Breast epithelium (tissue), 4 donors: ENCODE results near the gene HECTD1. TPM values are rescaled to one million over a fixed set of nuclear protein-coding genes. Genes with fewer than 3 reads are reported as not detected.
"Not testable (repeated sequence)": the region's sequence is repeated elsewhere in the genome, so short reads cannot be mapped to it uniquely, and the experiment has no call there.

ENCODE experiments used
- DNase-seq, 2 donors: peaks; one replicate each; pipeline ENCODE4 v3.0.0-alpha.2; 2019; ENCODE audit warnings: low spot score in 2 of 2
- H3K27ac ChIP-seq, 2 donors: fragments of 200-600 bp; sonication (generic) in 1 of 2; one replicate each; pipeline ENCODE4 v1.5.1; 2016 to 2019; ENCODE audit warnings: mild to moderate bottlenecking in 1 of 2
- H3K27me3 ChIP-seq, 2 donors: fragments of 200-600 bp; sonication (generic) in 1 of 2; one replicate each; pipeline versions ENCODE4 v1.5.1 to v1.6.0; 2017 to 2019; ENCODE audit warnings: control low read depth in 1 of 2, mild to moderate bottlenecking in 1 of 2
- H3K36me3 ChIP-seq: fragments of 200-600 bp; one replicate; pipeline ENCODE4 v1.5.1; 2019
- H3K4me1 ChIP-seq, 2 donors: fragments of 200-600 bp; sonication (generic); one replicate each; pipeline ENCODE4 v1.5.1; 2016 to 2019; ENCODE audit warnings: control low read depth in 1 of 2
- H3K4me3 ChIP-seq, 3 donors: fragments of 200-600 bp; sonication (generic); 1 replicate in 2 of 3; 2 replicates in 1 of 3; pipeline ENCODE4 v1.5.1; 2016 to 2019; ENCODE audit warnings: mild to moderate bottlenecking in 3 of 3, moderate library complexity in 2 of 3
- H3K9me3 ChIP-seq, 2 donors: fragments of 200-600 bp; sonication (generic) in 1 of 2; one replicate each; pipeline ENCODE4 v1.5.1; 2016 to 2019; ENCODE audit warnings: control low read depth in 1 of 2
- CTCF ChIP-seq, 3 donors: fragments of 450-650 bp; IDR thresholded peaks; one replicate each; pipeline ENCODE4 v1.5.1; 2016 to 2017; ENCODE audit warnings: antibody characterized with exemption in 3 of 3, mild to moderate bottlenecking in 3 of 3, moderate library complexity in 3 of 3
- POLR2A ChIP-seq: fragments of 450-650 bp; IDR thresholded peaks from one replicate; pipeline ENCODE4 v1.6.1; 2016; ENCODE audit warnings: antibody characterized with exemption, mild to moderate bottlenecking, moderate library complexity
- POLR2AphosphoS5 ChIP-seq, 3 donors: sonication (generic); formaldehyde crosslinking; IDR thresholded peaks; one replicate each; pipeline ENCODE4 v1.6.1; 2017; ENCODE audit warnings: antibody characterized with exemption in 3 of 3
- intact Hi-C: fragments of 100-400 bp; cut with DNase I; formaldehyde crosslinking; loops from one replicate; pipeline ENCODE4 v1.15.1; 2023; ENCODE audit warnings: low total_unique reads
- total RNA-seq, 3 donors: library from RNA; depleted of rRNA; stranded (reverse); fragments of >200 nt; gene quantifications; one replicate each; pipeline ENCODE4 v1.1.0, GENCODE V29; 2016

HECTD1 gene
- total RNA-seq, 3 donors from 2014 or later, result 242 to 276 (median 252) TPM

DNA sequence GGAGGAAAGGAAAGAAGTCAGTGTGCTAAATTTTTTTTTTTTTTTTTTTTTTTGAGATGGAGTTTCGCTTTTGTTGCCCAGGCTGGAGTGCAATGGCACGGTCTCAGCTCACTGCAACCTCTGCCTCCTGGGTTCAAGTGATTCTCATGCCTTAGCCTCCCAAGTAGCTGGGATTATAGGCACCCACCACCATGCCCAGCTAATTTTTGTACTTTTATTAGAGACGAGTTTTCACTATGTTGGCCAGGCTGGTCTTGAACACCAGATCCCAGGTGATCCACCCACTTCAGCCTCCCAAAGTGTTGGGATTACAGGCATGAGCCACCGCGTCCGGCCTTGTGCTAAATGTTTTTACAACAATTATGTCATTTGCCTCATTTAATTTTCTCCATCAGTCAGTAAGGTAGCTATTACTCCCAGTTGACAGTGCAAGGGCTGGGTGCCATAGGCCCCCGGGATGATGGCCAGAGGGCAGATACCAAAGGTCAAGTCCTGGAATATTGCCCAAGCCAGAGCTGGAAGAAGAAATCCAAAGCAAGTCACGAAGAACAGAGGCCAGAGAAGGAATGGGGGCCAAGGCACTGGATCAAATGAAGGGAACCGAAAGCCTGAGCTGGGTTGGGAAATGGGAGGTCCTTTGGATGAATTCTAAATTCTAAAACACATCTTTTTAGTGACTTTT, 154.5 kb downstream of the HECTD1 start:
- H3K27me3 ChIP-seq, H3K27ac ChIP-seq, H3K4me3 ChIP-seq, H3K9me3 ChIP-seq, intact Hi-C loops, H3K36me3 ChIP-seq, H3K4me1 ChIP-seq, DNase-seq: not testable (repeated sequence)
- TF ChIP-seq POLR2AphosphoS5 (IDR thresholded peaks at IDR 0.05), result peak in 2 of 3 donors; percentile 62 to 77

- intact Hi-C loops, result no loop called here
- no peak overlapping the region for H3K27ac ChIP-seq
- no peak overlapping the region for H3K4me3 ChIP-seq
- H3K27me3 ChIP-seq, result no peaks in the 10 kb centered on the region
- H3K4me1 ChIP-seq, result no peaks in the 10 kb centered on the region
- no peak for DNase-seq
- TF ChIP-seq POLR2AphosphoS5 (IDR thresholded peaks at IDR 0.05), result no peak
- TF ChIP-seq CTCF (IDR thresholded peaks at IDR 0.05), result no peak
- TF ChIP-seq POLR2A, result no peak
- H3K36me3 ChIP-seq, result no peaks in the 10 kb centered on the region
- no peaks in the 10 kb centered on the region for H3K9me3 ChIP-seq
Observed at GRCh38 chr14:31051511-31051910, 156.1 kb downstream of the HECTD1 start.

- TF ChIP-seq CTCF (IDR thresholded peaks at IDR 0.05) (no peak), POLR2AphosphoS5 (IDR thresholded peaks at IDR 0.05) (no peak), POLR2A (no peak)
- Histone ChIP-seq H3K4me3 (no peak overlapping the region), H3K9me3 (no peaks in the 10 kb centered on the region)
Observed at GRCh38 chr14:31051023-31051422, 156.6 kb downstream of the HECTD1 start.

More at GRCh38 chr14:31051023-31051422, 156.6 kb downstream of the HECTD1 start:
- Histone ChIP-seq H3K27me3 (no peaks in the 10 kb centered on the region), H3K36me3 (no peaks in the 10 kb centered on the region), H3K4me1 (no peaks in the 10 kb centered on the region), H3K27ac (no peak overlapping the region)
- intact Hi-C loops, result no loop called here
- no peak for DNase-seq

Other genes starting within 250 kb of the HECTD1 start
- gene AP4S1, start 182.1 kb downstream of the HECTD1 start, total RNA-seq, result 10 to 100 TPM in 1 of 3 donors, 1 to 10 TPM in 2; 4.5 to 11.1 (median 5.2) TPM
- gene STRN3, start 181.4 kb downstream of the HECTD1 start, total RNA-seq, result 10 to 100 TPM; 43.5 to 60.7 (median 43.6) TPM
- 10 to 100 TPM; 24.6 to 43.9 (median 34.7) TPM for gene HEATR5A, start 212.8 kb upstream of the HECTD1 start, total RNA-seq
- gene DTD2, start 249.7 kb upstream of the HECTD1 start, total RNA-seq, result 10 to 100 TPM; 31.5 to 40.0 (median 39.4) TPM